HUDEP-2 (cell line): ENCODE data around the gene LRRIQ1.
A peak's percentile ranks its signal among the peaks of the same experiment; 100 is the strongest.
"Not testable (repeated sequence)": the region's sequence is repeated elsewhere in the genome, so short reads cannot be mapped to it uniquely, and the experiment has no call there.

Source experiments
- DNase-seq, 76 experiments: peaks; one replicate each; lab custom pipeline; 2025; ENCODE audit not compliant: unreplicated experiment in 76 of 76; lab: John Stamatoyannopoulos, UW

Gene LRRIQ1

GRCh38 chr12:85186236-85186635, 150.1 kb downstream of the LRRIQ1 start:
- DNase-seq = no peak

- no peak for DNase-seq
These were observed 152.5 kb downstream of the LRRIQ1 start for GRCh38 chr12:85188619-85189018.

- DNase-seq = peak in 2 of 76 experiments; percentile 2 to 38
These were observed 154.6 kb downstream of the LRRIQ1 start for GRCh38 chr12:85190728-85191127.

DNA sequence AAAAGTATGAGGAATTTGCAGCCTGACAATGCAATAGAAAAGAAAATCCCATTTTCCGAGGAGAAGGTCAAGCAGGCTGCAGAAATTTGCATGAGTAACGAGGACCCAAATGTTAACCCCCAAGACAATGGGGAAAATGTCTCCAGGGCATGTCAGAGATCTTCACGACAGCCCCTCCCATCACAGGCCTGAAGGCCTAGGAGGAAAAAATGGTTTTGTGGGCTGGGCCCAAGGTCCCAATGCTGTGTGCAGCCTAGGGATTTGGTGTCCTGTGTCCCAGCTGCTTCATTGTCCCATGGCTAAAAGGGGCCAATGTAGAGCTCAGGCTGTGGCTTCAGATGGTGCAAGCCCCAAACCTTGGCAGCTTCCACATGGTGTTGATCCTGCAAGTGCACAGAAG, 167.7 kb downstream of the LRRIQ1 start:
- not testable (repeated sequence) for DNase-seq

GRCh38 chr12:85206543-85206942, 170.4 kb downstream of the LRRIQ1 start:
- no peak for DNase-seq

- DNase-seq = not testable (repeated sequence)
These were observed 188.2 kb downstream of the LRRIQ1 start for GRCh38 chr12:85224339-85224738.

DNA sequence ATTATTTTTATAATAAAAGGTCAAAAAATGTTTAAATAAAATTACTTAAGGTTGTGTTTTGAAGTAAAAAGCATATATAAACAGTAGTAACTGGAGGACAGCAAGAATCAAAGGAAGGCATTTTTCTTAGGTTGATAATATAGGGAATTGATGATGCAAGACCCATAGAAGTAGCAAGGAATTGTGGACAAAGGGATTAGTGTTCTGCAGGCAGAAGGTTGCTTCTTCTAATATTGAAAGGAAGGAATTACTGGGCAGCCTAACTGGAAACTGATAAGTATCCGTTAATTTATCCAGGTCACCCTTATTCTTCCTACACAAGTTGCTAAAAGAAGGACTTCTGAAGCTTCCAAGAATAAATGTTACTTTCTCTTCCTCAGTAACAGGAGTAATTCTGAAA, 189.3 kb downstream of the LRRIQ1 start:
- DNase-seq = no peak

GRCh38 chr12:85237327-85237726, 201.2 kb downstream of the LRRIQ1 start:
- DNase-seq = no peak

GRCh38 chr12:85244561-85244960, 208.4 kb downstream of the LRRIQ1 start:
- no peak for DNase-seq

- no peak for DNase-seq
These were observed 217.7 kb downstream of the LRRIQ1 start for GRCh38 chr12:85253853-85254252.

DNA sequence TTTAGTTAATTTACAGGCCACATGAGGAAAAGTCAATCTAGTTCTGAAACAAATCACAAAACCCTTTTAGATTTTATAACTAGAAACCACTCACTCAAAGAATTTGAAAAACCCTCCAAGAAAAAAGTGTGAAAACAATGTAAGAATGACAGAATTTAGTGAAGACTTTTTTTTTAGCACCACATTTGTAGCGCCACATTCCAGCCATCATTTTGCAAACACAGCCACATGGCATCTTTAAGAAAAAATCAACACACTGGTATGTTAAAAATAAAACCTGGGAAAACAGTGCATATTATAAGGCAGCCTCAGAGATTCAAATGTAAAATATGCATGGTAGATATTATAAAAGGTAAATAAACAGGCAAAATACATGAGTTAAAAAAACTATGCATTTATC, 221.5 kb downstream of the LRRIQ1 start:
- DNase-seq = no peak

- DNase-seq = no peak
These were observed 224.3 kb downstream of the LRRIQ1 start for GRCh38 chr12:85260447-85260846.

- DNase-seq = no peak
These were observed 224.7 kb downstream of the LRRIQ1 start for GRCh38 chr12:85260896-85261295.

DNA sequence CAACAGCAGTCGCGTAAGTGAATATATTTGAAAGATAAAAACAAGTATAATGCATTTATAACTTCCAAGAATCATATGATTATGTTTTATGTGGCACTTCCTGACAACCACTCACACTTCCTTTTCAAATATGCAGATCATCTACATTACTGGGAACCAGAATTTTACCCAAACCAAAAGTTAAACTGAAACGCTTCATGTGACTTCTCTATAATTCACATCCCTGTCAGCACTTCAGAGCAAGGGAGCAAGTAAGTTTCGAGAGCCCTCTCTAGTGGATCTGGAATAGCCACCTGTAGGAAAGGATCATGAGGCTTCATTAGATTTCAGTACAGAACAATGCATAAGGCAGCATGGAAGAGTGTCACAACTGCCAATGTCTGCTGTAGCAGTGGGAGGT, 230.2 kb downstream of the LRRIQ1 start:
- no peak for DNase-seq

GRCh38 chr12:85273381-85274314, 237.5 kb downstream of the LRRIQ1 start:
- no peak for DNase-seq

GRCh38 chr12:85274315-85274651, 238.1 kb downstream of the LRRIQ1 start:
- DNase-seq = no peak

DNA sequence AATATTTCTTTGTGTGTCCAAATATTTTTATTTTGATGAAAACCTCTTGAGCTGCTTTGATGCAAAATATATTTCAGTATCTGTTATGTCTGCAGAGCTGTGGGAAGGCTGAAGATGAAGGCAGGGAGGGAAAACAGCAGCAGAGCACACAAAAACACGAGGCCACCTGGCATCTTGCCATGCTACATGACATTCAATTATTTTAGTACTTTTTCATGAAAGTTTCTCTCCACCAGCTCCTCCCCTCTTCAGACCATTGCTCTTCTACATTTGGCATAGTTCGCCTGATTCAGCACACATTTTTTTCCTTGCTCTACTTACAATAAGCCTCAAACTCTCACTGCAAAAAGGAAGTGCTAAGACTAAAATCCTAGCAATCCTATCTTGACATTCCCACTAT, 239.2 kb downstream of the LRRIQ1 start:
- peak in 20 of 76 experiments; percentile 2 to 53 (median 16) for DNase-seq

GRCh38 chr12:85277191-85277590, 241.0 kb downstream of the LRRIQ1 start:
- no peak for DNase-seq

- no peak for DNase-seq
These were observed 241.9 kb downstream of the LRRIQ1 start for GRCh38 chr12:85277900-85278597.

- DNase-seq = no peak
These were observed 242.7 kb downstream of the LRRIQ1 start for GRCh38 chr12:85278598-85279448.
